ENCODE results near the gene LOC101059915.

The LOC101059915 gene

DNA sequence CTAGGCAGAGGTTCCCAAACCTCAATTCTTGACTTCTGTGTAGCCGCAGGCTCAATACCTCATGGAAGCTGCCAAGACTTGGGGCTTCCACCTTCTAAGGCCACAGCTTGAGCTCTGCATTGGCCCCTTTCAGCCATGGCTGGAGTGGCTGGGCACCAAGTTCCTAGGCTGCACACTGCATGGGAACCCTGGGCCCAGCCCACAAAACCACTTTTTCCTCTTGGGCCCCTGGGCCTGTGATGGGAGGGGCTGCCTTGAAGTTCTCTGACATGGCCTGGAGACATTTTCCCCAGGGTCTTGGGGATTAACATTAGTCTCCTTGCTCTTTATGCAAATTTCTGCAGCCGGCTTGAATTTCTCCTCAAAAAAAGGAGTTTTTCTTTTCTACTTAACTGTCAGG is 14.0 kb upstream of the LOC101059915 start:
- Histone ChIP-seq H3K79me2 (ENCODE audit: insufficient read depth, low read length) (no peaks in the 10 kb centered on the region), H3K36me3 (replicated peaks in 1 of 2; ENCODE audit: control insufficient read depth in 1 of 2, insufficient read depth in 2 of 2, low read length in 2 of 2) (no peaks in the 10 kb centered on the region), H3K9me3 (replicated peaks in 1 of 2; ENCODE audit: control insufficient read depth in 1 of 2, insufficient read depth in 1 of 2, low read length in 2 of 2) (no peaks in the 10 kb centered on the region), H3K9ac (ENCODE audit: insufficient read depth, low read length, poor library complexity, severe bottlenecking) (no peak overlapping the region), H4K20me1 (ENCODE audit: insufficient read depth, low read length) (no peaks in the 10 kb centered on the region), H3K27ac (ENCODE audit: low read depth in 1 of 2, low read length in 2 of 2) (no peak overlapping the region), H2AFZ (ENCODE audit: insufficient read depth, low read depth, low read length, poor library complexity, severe bottlenecking) (no peak overlapping the region), H3K27me3 (ENCODE audit: control insufficient read depth in 2 of 2, insufficient read depth in 2 of 2, low read length in 2 of 2) (no peaks in the 10 kb centered on the region), H3K4me2 (replicated peaks; ENCODE audit: extremely low read depth, low read length, poor library complexity, severe bottlenecking) (no peak overlapping the region), H3K4me1 (ENCODE audit: control insufficient read depth in 1 of 2, insufficient read depth in 2 of 2, low read length in 2 of 2) (no peaks in the 10 kb centered on the region), H3K4me3 (replicated peaks in 1 of 3; ENCODE audit: low read depth in 2 of 3, low read length in 3 of 3) (no peak overlapping the region)
- no peak overlapping the region for H3K4me3 Mint-ChIP-seq
- DNase-seq = no peak
- 55% methylated on average over 1 of the region's 2 CpGs for WGBS (ENCODE audit: insufficient coverage)
- H3K9me3 Mint-ChIP-seq = peaks cover 0 to 5% (median 0%) of the 10 kb centered on the region in 7 donors
- TF ChIP-seq, protein P1, sequence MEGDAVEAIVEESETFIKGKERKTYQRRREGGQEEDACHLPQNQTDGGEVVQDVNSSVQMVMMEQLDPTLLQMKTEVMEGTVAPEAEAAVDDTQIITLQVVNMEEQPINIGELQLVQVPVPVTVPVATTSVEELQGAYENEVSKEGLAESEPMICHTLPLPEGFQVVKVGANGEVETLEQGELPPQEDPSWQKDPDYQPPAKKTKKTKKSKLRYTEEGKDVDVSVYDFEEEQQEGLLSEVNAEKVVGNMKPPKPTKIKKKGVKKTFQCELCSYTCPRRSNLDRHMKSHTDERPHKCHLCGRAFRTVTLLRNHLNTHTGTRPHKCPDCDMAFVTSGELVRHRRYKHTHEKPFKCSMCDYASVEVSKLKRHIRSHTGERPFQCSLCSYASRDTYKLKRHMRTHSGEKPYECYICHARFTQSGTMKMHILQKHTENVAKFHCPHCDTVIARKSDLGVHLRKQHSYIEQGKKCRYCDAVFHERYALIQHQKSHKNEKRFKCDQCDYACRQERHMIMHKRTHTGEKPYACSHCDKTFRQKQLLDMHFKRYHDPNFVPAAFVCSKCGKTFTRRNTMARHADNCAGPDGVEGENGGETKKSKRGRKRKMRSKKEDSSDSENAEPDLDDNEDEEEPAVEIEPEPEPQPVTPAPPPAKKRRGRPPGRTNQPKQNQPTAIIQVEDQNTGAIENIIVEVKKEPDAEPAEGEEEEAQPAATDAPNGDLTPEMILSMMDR (IDR thresholded peaks at IDR 0.05) = no peak
- intact Hi-C loops (cut with micrococcal nuclease) = no loop called here
- H3K36me3 Mint-ChIP-seq = no peaks in the 10 kb centered on the region
- H3K27ac Mint-ChIP-seq = no peak overlapping the region
- H3K27me3 Mint-ChIP-seq (ENCODE audit: low read depth in 3 of 3) = peaks cover 0 to 3% (median 0%) of the 10 kb centered on the region in 3 donors
- H3K4me1 Mint-ChIP-seq = peaks cover 5% of the 10 kb centered on the region

DNA sequence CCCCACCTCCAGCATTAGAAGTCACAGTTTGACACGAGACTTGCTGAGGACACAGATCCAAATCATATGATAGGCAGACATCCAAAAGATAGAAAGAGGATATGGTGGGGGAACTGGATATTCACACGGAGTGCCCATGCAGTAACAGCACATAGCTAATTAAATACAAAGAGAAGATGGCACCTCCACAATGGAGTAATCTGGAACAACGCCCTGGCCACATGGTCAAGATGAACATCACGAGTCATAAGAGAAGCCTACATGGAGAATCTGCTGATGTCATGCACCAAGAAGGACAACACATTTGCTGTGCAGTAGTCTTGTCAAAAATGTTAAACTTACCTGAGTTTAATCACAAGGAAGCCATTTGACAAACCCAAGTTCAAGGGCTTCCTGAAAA is 10.1 kb upstream of the LOC101059915 start:
- Histone ChIP-seq H2AFZ (ENCODE audit: insufficient read depth, low read depth, low read length, poor library complexity, severe bottlenecking) (no peak overlapping the region), H4K20me1 (ENCODE audit: insufficient read depth, low read length) (no peaks in the 10 kb centered on the region), H3K27me3 (ENCODE audit: control insufficient read depth in 2 of 2, insufficient read depth in 2 of 2, low read length in 2 of 2) (no peaks in the 10 kb centered on the region), H3K79me2 (ENCODE audit: insufficient read depth, low read length) (no peaks in the 10 kb centered on the region), H3K4me1 (ENCODE audit: control insufficient read depth in 1 of 2, insufficient read depth in 2 of 2, low read length in 2 of 2) (no peaks in the 10 kb centered on the region), H3K27ac (ENCODE audit: low read depth in 1 of 2, low read length in 2 of 2) (no peak overlapping the region), H3K4me2 (replicated peaks; ENCODE audit: extremely low read depth, low read length, poor library complexity, severe bottlenecking) (no peak overlapping the region), H3K9ac (ENCODE audit: insufficient read depth, low read length, poor library complexity, severe bottlenecking) (no peak overlapping the region), H3K36me3 (replicated peaks in 1 of 2; ENCODE audit: control insufficient read depth in 1 of 2, insufficient read depth in 2 of 2, low read length in 2 of 2) (no peaks in the 10 kb centered on the region), H3K4me3 (replicated peaks in 1 of 3; ENCODE audit: low read depth in 2 of 3, low read length in 3 of 3) (no peak overlapping the region), H3K9me3 (replicated peaks in 1 of 2; ENCODE audit: control insufficient read depth in 1 of 2, insufficient read depth in 1 of 2, low read length in 2 of 2) (no peaks in the 10 kb centered on the region)
- TF ChIP-seq, protein P1 (IDR thresholded peaks at IDR 0.05) = no peak
- no peak overlapping the region for H3K4me3 Mint-ChIP-seq
- H3K27me3 Mint-ChIP-seq (ENCODE audit: low read depth in 3 of 3) = peaks cover 2 to 14% (median 11%) of the 10 kb centered on the region in 3 donors
- WGBS (ENCODE audit: insufficient coverage) = no CpG with 5 or more reads among the region's 4 CpGs
- no peak overlapping the region for H3K27ac Mint-ChIP-seq
- H3K36me3 Mint-ChIP-seq = no peaks in the 10 kb centered on the region
- H3K4me1 Mint-ChIP-seq = peaks cover 4% of the 10 kb centered on the region
- intact Hi-C loops (cut with micrococcal nuclease) = no loop called here
- H3K9me3 Mint-ChIP-seq = peaks cover 0 to 2% (median 0%) of the 10 kb centered on the region in 7 donors
- DNase-seq = no peak
